H1 (cell line): Measurements from ENCODE around the gene TSHZ2. TPM values are rescaled to one million over a fixed set of nuclear protein-coding genes. Genes with fewer than 3 reads are reported as not detected.

ENCODE experiments used
- CTCF ChIA-PET: fragments of 300-600 bp; sonication (Branson Sonifier 250); formaldehyde crosslinking; loops from one replicate; lab custom pipeline; 2021; ENCODE audit not compliant: partially characterized antibody; lab: Charles Lee
- POLR2A ChIA-PET: fragments of 300-600 bp; sonication (Branson Sonifier 250); formaldehyde crosslinking; loops from one replicate; lab custom pipeline; 2021; ENCODE audit warnings: inconsistent platforms; ENCODE audit not compliant: partially characterized antibody; lab: Charles Lee
- DNase-seq, 2 experiments: peaks; one replicate each; pipeline versions ENCODE4 v3.0.0 to v3.0.0-alpha.2; 2010 to 2022; ENCODE audit warnings: low spot score in 2 of 2, low read depth in 1 of 2, mixed read lengths in 1 of 2
- FAIRE-seq: peaks from 2 replicates; lab custom pipeline; 2011; peaks lifted over from hg19 to GRCh38; lab: Jason Lieb, UNC
- H2AFZ ChIP-seq: 2 replicates; pipeline ENCODE4 v1.8.1; 2012; ENCODE audit warnings: low read length, inconsistent platforms
- H2AK5ac ChIP-seq: 2 replicates; pipeline ENCODE4 v1.6.1; 2013; ENCODE audit warnings: low read depth, low read length
- H2BK120ac ChIP-seq: replicated peaks from 2 replicates; pipeline ENCODE3; 2013; ENCODE audit warnings: low read depth, low read length, inconsistent platforms
- H2BK12ac ChIP-seq: 2 replicates; pipeline ENCODE4 v1.6.1; 2013; ENCODE audit warnings: low read depth, low read length
- H2BK15ac ChIP-seq: 2 replicates; pipeline ENCODE4 v1.6.1; 2013; ENCODE audit warnings: low read length
- H2BK20ac ChIP-seq: 2 replicates; pipeline ENCODE4 v1.6.1; 2013; ENCODE audit warnings: low read length
- H2BK5ac ChIP-seq: 2 replicates; pipeline ENCODE4 v1.6.1; 2013; ENCODE audit warnings: low read depth, low read length
- H3K14ac ChIP-seq: 2 replicates; pipeline ENCODE4 v1.6.1; 2013; ENCODE audit warnings: inconsistent platforms; ENCODE audit not compliant: insufficient read length
- H3K18ac ChIP-seq: 2 replicates; pipeline ENCODE4 v1.6.1; 2013; ENCODE audit warnings: low read length; ENCODE audit errors: extremely low read depth
- H3K23ac ChIP-seq: 2 replicates; pipeline ENCODE4 v1.6.1; 2013; ENCODE audit warnings: inconsistent platforms; ENCODE audit not compliant: insufficient read length
- H3K23me2 ChIP-seq: 2 replicates; pipeline ENCODE4 v1.6.1; 2013; ENCODE audit warnings: low read depth, low read length
- H3K27ac ChIP-seq: 2 replicates; pipeline ENCODE4 v1.6.1; 2011; ENCODE audit warnings: low read depth, low read length, inconsistent platforms
- H3K27me3 ChIP-seq, 4 experiments: replicated peaks in 1 of 4; 1 replicate in 1 of 4; 2 replicates in 3 of 4; pipeline versions ENCODE4 v1.6.1 to v1.8.1; 2011 to 2013; ENCODE audit warnings: low read length in 3 of 4, mild to moderate bottlenecking in 3 of 4, inconsistent platforms in 2 of 4, mixed read lengths in 2 of 4, moderate library complexity in 1 of 4; ENCODE audit not compliant: control insufficient read depth in 3 of 4, insufficient read depth in 3 of 4; ENCODE audit errors: extremely low read depth in 1 of 4
- H3K36me3 ChIP-seq, 4 experiments: 2 replicates each; pipeline versions ENCODE4 v1.6.1 to v1.8.1; 2011 to 2013; ENCODE audit warnings: mild to moderate bottlenecking in 4 of 4, low read length in 3 of 4, moderate library complexity in 2 of 4, control low read depth in 1 of 4, inconsistent platforms in 1 of 4; ENCODE audit not compliant: insufficient read depth in 4 of 4, control insufficient read depth in 2 of 4
- H3K4ac ChIP-seq: replicated peaks from 2 replicates; pipeline ENCODE3; 2013; ENCODE audit warnings: low read length, low read depth, mixed read lengths, inconsistent platforms; ENCODE audit not compliant: insufficient read length
- H3K4me1 ChIP-seq, 4 experiments: replicated peaks in 1 of 4; 1 replicate in 1 of 4; 2 replicates in 3 of 4; pipeline versions ENCODE4 v1.6.1 to v1.8.1; 2011 to 2013; ENCODE audit warnings: low read length in 3 of 4, inconsistent platforms in 2 of 4, mixed read lengths in 1 of 4; ENCODE audit not compliant: insufficient read depth in 4 of 4, control insufficient read depth in 3 of 4
- H3K4me2 ChIP-seq, 2 experiments: 2 replicates each; pipeline versions ENCODE4 v1.6.1 to v1.8.1; 2011 to 2013; ENCODE audit warnings: low read depth in 2 of 2, low read length in 2 of 2, control low read depth in 1 of 2, inconsistent platforms in 1 of 2, mild to moderate bottlenecking in 1 of 2; ENCODE audit not compliant: insufficient read depth in 1 of 2
- H3K4me3 ChIP-seq, 4 experiments: fragments of 200-600, 300-600 bp in 1 of 4; sonication (generic), shearing (Covaris generic), sonication (Bioruptor Twin) in 1 of 4; 2 replicates each; pipeline versions ENCODE4 v1.5.1 to v1.8.1; 2011 to 2016; ENCODE audit warnings: low read length in 4 of 4, low read depth in 3 of 4, control low read depth in 2 of 4, inconsistent platforms in 2 of 4, mild to moderate bottlenecking in 2 of 4, mixed read lengths in 1 of 4, moderate library complexity in 1 of 4; ENCODE audit not compliant: insufficient read depth in 2 of 4; ENCODE audit errors: extremely low read depth in 1 of 4
- H3K56ac ChIP-seq: replicated peaks from 2 replicates; pipeline ENCODE3; 2013; ENCODE audit warnings: low read depth, mild to moderate bottlenecking, mixed read lengths, low read length, inconsistent platforms; ENCODE audit not compliant: insufficient read length
- H3K79me1 ChIP-seq: 2 replicates; pipeline ENCODE4 v1.6.1; 2013; ENCODE audit warnings: low read depth, low read length, control low read depth
- H3K79me2 ChIP-seq, 2 experiments: 2 replicates each; pipeline versions ENCODE4 v1.6.1 to v1.8.1; 2012 to 2013; ENCODE audit warnings: low read length in 2 of 2, mild to moderate bottlenecking in 2 of 2, inconsistent platforms in 1 of 2; ENCODE audit not compliant: insufficient read depth in 2 of 2, control insufficient read depth in 1 of 2
- H3K9ac ChIP-seq, 4 experiments: replicated peaks in 1 of 4; 1 replicate in 1 of 4; 2 replicates in 3 of 4; pipeline versions ENCODE4 v1.6.1 to v1.8.1; 2011 to 2013; ENCODE audit warnings: low read depth in 3 of 4, low read length in 3 of 4, control low read depth in 2 of 4, mild to moderate bottlenecking in 2 of 4, moderate library complexity in 2 of 4, inconsistent platforms in 1 of 4; ENCODE audit errors: extremely low read depth in 1 of 4
- H3K9me3 ChIP-seq, 2 experiments: 2 replicates each; pipeline versions ENCODE4 v1.6.1 to v1.8.1; 2012 to 2013; ENCODE audit warnings: mild to moderate bottlenecking in 2 of 2, moderate library complexity in 2 of 2, control low read depth in 1 of 2, inconsistent platforms in 1 of 2, low read depth in 1 of 2, low read length in 1 of 2, mixed read lengths in 1 of 2; ENCODE audit not compliant: insufficient read depth in 2 of 2
- H4K20me1 ChIP-seq, 2 experiments: replicated peaks in 1 of 2; 2 replicates each; pipeline versions ENCODE3 to v1.8.1; 2011 to 2013; ENCODE audit warnings: inconsistent platforms in 2 of 2, low read length in 2 of 2, mild to moderate bottlenecking in 1 of 2; ENCODE audit not compliant: insufficient read depth in 2 of 2, control insufficient read depth in 1 of 2
- H4K5ac ChIP-seq: 2 replicates; pipeline ENCODE4 v1.6.1; 2013; ENCODE audit warnings: low read length, low read depth, mixed read lengths, inconsistent platforms; ENCODE audit not compliant: insufficient read length
- H4K8ac ChIP-seq: 2 replicates; pipeline ENCODE4 v1.8.0; 2013; ENCODE audit warnings: mild to moderate bottlenecking, moderate library complexity, low read length, inconsistent platforms; ENCODE audit not compliant: insufficient read depth; ENCODE audit errors: extremely low read depth
- H4K91ac ChIP-seq: replicated peaks from 2 replicates; pipeline ENCODE3; 2013; ENCODE audit warnings: low read length, mixed read lengths, inconsistent platforms; ENCODE audit not compliant: insufficient read length
- BACH1 ChIP-seq: IDR thresholded peaks from 2 replicates; pipeline ENCODE4 v1.6.1; 2012; ENCODE audit warnings: low read length, improper control_type of control experiment
- CBX8 ChIP-seq: fragments of 300-800, 300-1000 bp; sonication (generic); IDR thresholded peaks from 2 replicates; pipeline ENCODE4 v1.7.1; 2016; ENCODE audit warnings: low read depth, low read length, borderline replicate concordance
- ZNF274 ChIP-seq: IDR thresholded peaks from 2 replicates; pipeline ENCODE4 v1.7.0; 2012; ENCODE audit warnings: low read length, borderline replicate concordance; ENCODE audit errors: extremely low read depth
- WGBS, 2 experiments: shearing (Covaris generic) in 1 of 2; methylation state at CpG; one replicate each; pipeline versions ENCODE4 v1.1.6 to v1.1.7; 2013 to 2015; ENCODE audit warnings: low lambda C conversion rate in 2 of 2, mixed read lengths in 2 of 2, inconsistent platforms in 1 of 2, low coverage in 1 of 2, missing lambda C conversion rate in 1 of 2; ENCODE audit not compliant: insufficient replicate concordance in 2 of 2, insufficient coverage in 1 of 2, insufficient read length in 1 of 2; ENCODE audit errors: extremely low coverage in 1 of 2, missing lambda C conversion rate in 1 of 2; 5-methylcytosine and 5-hydroxymethylcytosine counted together
- polyA plus RNA-seq, 7 experiments: library from polyadenylated mRNA; depleted of rRNA in 3 of 7; stranded (reverse) in 5 of 7; unstranded in 2 of 7; fragments of >200 nt in 5 of 7; fragments of 200-250 nt in 2 of 7; gene quantifications; 1 replicate in 5 of 7; 2 replicates in 1 of 7; 4 replicates in 1 of 7; pipeline versions ENCODE4 v1.2.1 to v1.2.3, GENCODE V29; 2011 to 2013; ENCODE audit warnings: missing spikeins in 2 of 7, mixed read lengths in 2 of 7
- total RNA-seq: library from RNA; stranded (reverse); fragmentation: NEBNext Ultra II Directional; extraction: Animal tissue kit (Norgen Biotek cat#: 25700); gene quantifications from 2 replicates; pipeline ENCODE4 v1.2.1, GENCODE V29; 2021
- TF ChIP-seq, protein P1 (sequence below), 3 experiments: IDR thresholded peaks; 1 replicate in 2 of 3; 2 replicates in 1 of 3; pipeline versions ENCODE4 v1.5.1 to v1.6.1; 2011; ENCODE audit warnings: low read length in 3 of 3, mild to moderate bottlenecking in 3 of 3, inconsistent platforms in 2 of 3, low read depth in 1 of 3, moderate library complexity in 1 of 3; ENCODE audit not compliant: insufficient read depth in 1 of 3; ENCODE audit errors: control extremely low read depth in 1 of 3

The TSHZ2 gene
- total and polyA plus RNA-seq, 2 of the 8 experiments (the other 6 are each of a cell fraction or from before 2014, with no cell fraction given), result 0.14 to 0.30 TPM

GRCh38 chr20:53480913-53481312, 508.8 kb downstream of the TSHZ2 start:
- Histone ChIP-seq H4K91ac (no peak overlapping the region), H4K8ac (no peak overlapping the region), H3K14ac (no peak overlapping the region), H3K27ac (no peak overlapping the region), H2BK15ac (no peak overlapping the region), H3K79me1 (no peaks in the 10 kb centered on the region), H3K4me3 (no peak overlapping the region), H3K56ac (no peak overlapping the region), H3K23ac (no peak overlapping the region), H3K4ac (no peak overlapping the region), H3K18ac (no peak overlapping the region), H3K4me2 (no peak overlapping the region), H3K23me2 (no peaks in the 10 kb centered on the region), H3K9ac (no peak overlapping the region), H3K36me3 (no peaks in the 10 kb centered on the region), H4K5ac (no peak overlapping the region), H3K4me1 (no peaks in the 10 kb centered on the region), H2AK5ac (no peak overlapping the region), H2BK12ac (no peak overlapping the region), H2BK5ac (no peak overlapping the region), H3K27me3 (no peaks in the 10 kb centered on the region), H3K79me2 (no peaks in the 10 kb centered on the region), H2BK120ac (no peak overlapping the region), H2AFZ (no peak overlapping the region), H3K9me3 (no peaks in the 10 kb centered on the region), H2BK20ac (no peak overlapping the region), H4K20me1 (no peaks in the 10 kb centered on the region)
- TF ChIP-seq BACH1 (no peak), CBX8 (no peak), ZNF274 (no peak)
- TF ChIP-seq, protein P1, sequence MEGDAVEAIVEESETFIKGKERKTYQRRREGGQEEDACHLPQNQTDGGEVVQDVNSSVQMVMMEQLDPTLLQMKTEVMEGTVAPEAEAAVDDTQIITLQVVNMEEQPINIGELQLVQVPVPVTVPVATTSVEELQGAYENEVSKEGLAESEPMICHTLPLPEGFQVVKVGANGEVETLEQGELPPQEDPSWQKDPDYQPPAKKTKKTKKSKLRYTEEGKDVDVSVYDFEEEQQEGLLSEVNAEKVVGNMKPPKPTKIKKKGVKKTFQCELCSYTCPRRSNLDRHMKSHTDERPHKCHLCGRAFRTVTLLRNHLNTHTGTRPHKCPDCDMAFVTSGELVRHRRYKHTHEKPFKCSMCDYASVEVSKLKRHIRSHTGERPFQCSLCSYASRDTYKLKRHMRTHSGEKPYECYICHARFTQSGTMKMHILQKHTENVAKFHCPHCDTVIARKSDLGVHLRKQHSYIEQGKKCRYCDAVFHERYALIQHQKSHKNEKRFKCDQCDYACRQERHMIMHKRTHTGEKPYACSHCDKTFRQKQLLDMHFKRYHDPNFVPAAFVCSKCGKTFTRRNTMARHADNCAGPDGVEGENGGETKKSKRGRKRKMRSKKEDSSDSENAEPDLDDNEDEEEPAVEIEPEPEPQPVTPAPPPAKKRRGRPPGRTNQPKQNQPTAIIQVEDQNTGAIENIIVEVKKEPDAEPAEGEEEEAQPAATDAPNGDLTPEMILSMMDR (IDR thresholded peaks at IDR 0.05; ENCODE audit: control extremely low read depth in 1 of 3, insufficient read depth in 1 of 3, low read depth in 1 of 3, low read length in 3 of 3), result no peak
- ChIA-PET CTCF (no interaction called here), POLR2A (no interaction called here)
- WGBS, 2 experiments, result 91% methylated on average over 2 of the region's 2 CpGs; no CpG with 5 or more reads in 1 of the 2 experiments
- DNase-seq, result no peak
- no peak for FAIRE-seq
